Breast epithelium (tissue), 4 donors: ENCODE results near the gene FGA. TPM values are rescaled to one million over a fixed set of nuclear protein-coding genes. Genes with fewer than 3 reads are reported as not detected.

Experiments used
- DNase-seq, 2 donors: peaks; one replicate each; pipeline ENCODE4 v3.0.0-alpha.2; 2019; ENCODE audit warnings: low spot score in 2 of 2
- H3K27ac ChIP-seq, 2 donors: fragments of 200-600 bp; sonication (generic) in 1 of 2; one replicate each; pipeline ENCODE4 v1.5.1; 2016 to 2019; ENCODE audit warnings: mild to moderate bottlenecking in 1 of 2
- H3K27me3 ChIP-seq, 2 donors: fragments of 200-600 bp; sonication (generic) in 1 of 2; one replicate each; pipeline versions ENCODE4 v1.5.1 to v1.6.0; 2017 to 2019; ENCODE audit warnings: control low read depth in 1 of 2, mild to moderate bottlenecking in 1 of 2
- H3K36me3 ChIP-seq: fragments of 200-600 bp; one replicate; pipeline ENCODE4 v1.5.1; 2019
- H3K4me1 ChIP-seq, 2 donors: fragments of 200-600 bp; sonication (generic); one replicate each; pipeline ENCODE4 v1.5.1; 2016 to 2019; ENCODE audit warnings: control low read depth in 1 of 2
- H3K4me3 ChIP-seq, 3 donors: fragments of 200-600 bp; sonication (generic); 1 replicate in 2 of 3; 2 replicates in 1 of 3; pipeline ENCODE4 v1.5.1; 2016 to 2019; ENCODE audit warnings: mild to moderate bottlenecking in 3 of 3, moderate library complexity in 2 of 3
- H3K9me3 ChIP-seq, 2 donors: fragments of 200-600 bp; sonication (generic) in 1 of 2; one replicate each; pipeline ENCODE4 v1.5.1; 2016 to 2019; ENCODE audit warnings: control low read depth in 1 of 2
- CTCF ChIP-seq, 3 donors: fragments of 450-650 bp; IDR thresholded peaks; one replicate each; pipeline ENCODE4 v1.5.1; 2016 to 2017; ENCODE audit warnings: antibody characterized with exemption in 3 of 3, mild to moderate bottlenecking in 3 of 3, moderate library complexity in 3 of 3
- POLR2A ChIP-seq: fragments of 450-650 bp; IDR thresholded peaks from one replicate; pipeline ENCODE4 v1.6.1; 2016; ENCODE audit warnings: antibody characterized with exemption, mild to moderate bottlenecking, moderate library complexity
- POLR2AphosphoS5 ChIP-seq, 3 donors: sonication (generic); formaldehyde crosslinking; IDR thresholded peaks; one replicate each; pipeline ENCODE4 v1.6.1; 2017; ENCODE audit warnings: antibody characterized with exemption in 3 of 3
- intact Hi-C: fragments of 100-400 bp; cut with DNase I; formaldehyde crosslinking; loops from one replicate; pipeline ENCODE4 v1.15.1; 2023; ENCODE audit warnings: low total_unique reads
- total RNA-seq, 3 donors: library from RNA; depleted of rRNA; stranded (reverse); fragments of >200 nt; gene quantifications; one replicate each; pipeline ENCODE4 v1.1.0, GENCODE V29; 2016

The FGA gene
- total RNA-seq, 3 donors from 2014 or later, result 0.66 TPM; not detected in 2

- no peak for TF ChIP-seq CTCF (IDR thresholded peaks at IDR 0.05)
- TF ChIP-seq POLR2A, result no peak
- no peak for TF ChIP-seq POLR2AphosphoS5 (IDR thresholded peaks at IDR 0.05)
- Histone ChIP-seq H3K36me3 (no peaks in the 10 kb centered on the region), H3K27ac (no peak overlapping the region), H3K27me3 (no peaks in the 10 kb centered on the region), H3K9me3 (no peaks in the 10 kb centered on the region), H3K4me1 (no peaks in the 10 kb centered on the region), H3K4me3 (no peak overlapping the region)
- intact Hi-C loops, result no loop called here
- no peak for DNase-seq
Measured at GRCh38 chr4:154608361-154609252, 18.1 kb upstream of the FGA start.

- DNase-seq, result no peak
- no peaks in the 10 kb centered on the region for H3K27me3 ChIP-seq
- no peaks in the 10 kb centered on the region for H3K4me1 ChIP-seq
- no peak overlapping the region for H3K4me3 ChIP-seq
- TF ChIP-seq POLR2AphosphoS5 (IDR thresholded peaks at IDR 0.05), result no peak
- TF ChIP-seq CTCF (IDR thresholded peaks at IDR 0.05), result no peak
- TF ChIP-seq POLR2A, result no peak
- intact Hi-C loops, result no loop called here
- H3K9me3 ChIP-seq, result no peaks in the 10 kb centered on the region
- no peaks in the 10 kb centered on the region for H3K36me3 ChIP-seq
- no peak overlapping the region for H3K27ac ChIP-seq
Measured at GRCh38 chr4:154606728-154607723, 16.5 kb upstream of the FGA start.

- intact Hi-C loops, result no loop called here
- Histone ChIP-seq H3K27me3 (no peaks in the 10 kb centered on the region), H3K27ac (no peak overlapping the region), H3K4me3 (no peak overlapping the region), H3K4me1 (no peaks in the 10 kb centered on the region), H3K36me3 (no peaks in the 10 kb centered on the region), H3K9me3 (no peaks in the 10 kb centered on the region)
- TF ChIP-seq CTCF (IDR thresholded peaks at IDR 0.05) (no peak), POLR2A (no peak), POLR2AphosphoS5 (IDR thresholded peaks at IDR 0.05) (no peak)
- DNase-seq, result no peak
Measured at GRCh38 chr4:154604696-154605200, 14.2 kb upstream of the FGA start.

GRCh38 chr4:154603033-154603943 lies 12.7 kb upstream of the FGA start:
- Histone ChIP-seq H3K27me3 (no peaks in the 10 kb centered on the region), H3K36me3 (no peaks in the 10 kb centered on the region), H3K4me3 (no peak overlapping the region), H3K27ac (no peak overlapping the region), H3K9me3 (no peaks in the 10 kb centered on the region), H3K4me1 (no peaks in the 10 kb centered on the region)
- DNase-seq, result no peak
- no peak for TF ChIP-seq CTCF (IDR thresholded peaks at IDR 0.05)
- no peak for TF ChIP-seq POLR2A
- no peak for TF ChIP-seq POLR2AphosphoS5 (IDR thresholded peaks at IDR 0.05)
- intact Hi-C loops, result no loop called here
